A549 (cell line): ENCODE measurements around the gene PUM1.

ENCODE experiments used
- BHLHE40 ChIP-seq: IDR thresholded peaks from 2 replicates; pipeline ENCODE4 v1.6.1; 2012; ENCODE audit warnings: low read depth, low read length, inconsistent platforms
- CHD4 ChIP-seq: fragments of 200-600 bp; sonication (generic); IDR thresholded peaks from 2 replicates; pipeline ENCODE4 v1.6.1; 2016; ENCODE audit warnings: antibody characterized with exemption, mild to moderate bottlenecking, borderline replicate concordance
- EHF ChIP-seq: fragments of 250-450 bp; sonication (Bioruptor Pico); IDR thresholded peaks from 2 replicates; pipeline ENCODE4 v1.5.0; 2020; ENCODE audit warnings: mild to moderate bottlenecking
- MAZ ChIP-seq: fragments of 150-350 bp; IDR thresholded peaks from 2 replicates; pipeline ENCODE4 v1.6.1; 2014; ENCODE audit warnings: antibody characterized with exemption, low read depth, low read length, borderline replicate concordance
- NFE2L2 ChIP-seq: fragments of 150-350 bp; conservative IDR thresholded peaks from 2 replicates; pipeline ENCODE4 v1.6.1; 2014; ENCODE audit warnings: low read length
- POLR2A ChIP-seq: IDR thresholded peaks from 2 replicates; pipeline ENCODE4 v1.6.1; 2012; ENCODE audit warnings: mild to moderate bottlenecking, low read length
- POLR2AphosphoS2 ChIP-seq: conservative IDR thresholded peaks from 2 replicates; pipeline ENCODE4 v1.6.1; 2012; ENCODE audit warnings: low read length, improper control_type of control experiment, inconsistent platforms
- RARB ChIP-seq: fragments of 250-450 bp; sonication (Bioruptor Pico); IDR thresholded peaks from 2 replicates; pipeline ENCODE4 v1.8.0; 2021; ENCODE audit warnings: mild to moderate bottlenecking, moderate library complexity
- RNF2 ChIP-seq: fragments of 200-600 bp; sonication (generic); IDR thresholded peaks from 2 replicates; pipeline ENCODE4 v1.6.1; 2016; ENCODE audit warnings: low read depth, mild to moderate bottlenecking, antibody characterized with exemption, moderate library complexity, borderline replicate concordance
- SMC3 ChIP-seq: fragments of >200 bp; sonication (Bioruptor Twin); formaldehyde crosslinking; IDR thresholded peaks from 3 replicates; pipeline ENCODE4 v1.6.1; 2018; ENCODE audit warnings: inconsistent platforms
- TF ChIP-seq, protein P1 (sequence below): fragments of >200 bp; sonication (Bioruptor Twin); formaldehyde crosslinking; IDR thresholded peaks from 3 replicates; pipeline ENCODE4 v1.5.1; 2016
- TF ChIP-seq, protein P2 (sequence below): fragments of 200-600 bp; sonication (generic); IDR thresholded peaks from 2 replicates; pipeline ENCODE4 v1.6.1; 2016; ENCODE audit warnings: antibody characterized with exemption, mild to moderate bottlenecking, moderate library complexity
- TF ChIP-seq, protein P3 (sequence below): IDR thresholded peaks from 2 replicates; pipeline ENCODE4 v1.6.1; 2012
- TF ChIP-seq, protein P4 (sequence below): fragments of >200 bp; sonication (Bioruptor Twin); formaldehyde crosslinking; IDR thresholded peaks from 2 replicates; pipeline ENCODE4 v1.6.1; 2016

DNA sequence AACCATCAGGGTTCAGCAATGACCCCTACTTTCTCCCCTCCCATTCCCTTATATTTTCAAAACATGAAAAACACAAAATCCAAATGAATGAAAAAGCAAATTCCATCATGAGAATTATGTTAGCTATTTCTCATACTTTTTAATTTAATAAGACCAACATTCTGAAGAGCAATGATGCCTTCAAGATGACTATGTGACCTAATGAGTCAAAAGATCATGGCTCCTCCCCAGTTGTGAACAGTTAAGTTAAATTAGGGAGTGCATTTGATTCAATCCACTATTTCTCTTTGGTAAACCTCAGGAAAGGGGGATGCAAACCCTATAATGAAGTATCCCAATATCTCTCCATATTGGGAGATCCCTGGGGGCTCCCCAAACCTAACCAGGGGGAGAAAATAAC is 36.5 kb downstream of the PUM1 start:
- TF ChIP-seq, protein P1, sequence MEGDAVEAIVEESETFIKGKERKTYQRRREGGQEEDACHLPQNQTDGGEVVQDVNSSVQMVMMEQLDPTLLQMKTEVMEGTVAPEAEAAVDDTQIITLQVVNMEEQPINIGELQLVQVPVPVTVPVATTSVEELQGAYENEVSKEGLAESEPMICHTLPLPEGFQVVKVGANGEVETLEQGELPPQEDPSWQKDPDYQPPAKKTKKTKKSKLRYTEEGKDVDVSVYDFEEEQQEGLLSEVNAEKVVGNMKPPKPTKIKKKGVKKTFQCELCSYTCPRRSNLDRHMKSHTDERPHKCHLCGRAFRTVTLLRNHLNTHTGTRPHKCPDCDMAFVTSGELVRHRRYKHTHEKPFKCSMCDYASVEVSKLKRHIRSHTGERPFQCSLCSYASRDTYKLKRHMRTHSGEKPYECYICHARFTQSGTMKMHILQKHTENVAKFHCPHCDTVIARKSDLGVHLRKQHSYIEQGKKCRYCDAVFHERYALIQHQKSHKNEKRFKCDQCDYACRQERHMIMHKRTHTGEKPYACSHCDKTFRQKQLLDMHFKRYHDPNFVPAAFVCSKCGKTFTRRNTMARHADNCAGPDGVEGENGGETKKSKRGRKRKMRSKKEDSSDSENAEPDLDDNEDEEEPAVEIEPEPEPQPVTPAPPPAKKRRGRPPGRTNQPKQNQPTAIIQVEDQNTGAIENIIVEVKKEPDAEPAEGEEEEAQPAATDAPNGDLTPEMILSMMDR = no peak
- TF ChIP-seq EHF (CRISPR knock-in tag) = no peak
- TF ChIP-seq, protein P2, sequence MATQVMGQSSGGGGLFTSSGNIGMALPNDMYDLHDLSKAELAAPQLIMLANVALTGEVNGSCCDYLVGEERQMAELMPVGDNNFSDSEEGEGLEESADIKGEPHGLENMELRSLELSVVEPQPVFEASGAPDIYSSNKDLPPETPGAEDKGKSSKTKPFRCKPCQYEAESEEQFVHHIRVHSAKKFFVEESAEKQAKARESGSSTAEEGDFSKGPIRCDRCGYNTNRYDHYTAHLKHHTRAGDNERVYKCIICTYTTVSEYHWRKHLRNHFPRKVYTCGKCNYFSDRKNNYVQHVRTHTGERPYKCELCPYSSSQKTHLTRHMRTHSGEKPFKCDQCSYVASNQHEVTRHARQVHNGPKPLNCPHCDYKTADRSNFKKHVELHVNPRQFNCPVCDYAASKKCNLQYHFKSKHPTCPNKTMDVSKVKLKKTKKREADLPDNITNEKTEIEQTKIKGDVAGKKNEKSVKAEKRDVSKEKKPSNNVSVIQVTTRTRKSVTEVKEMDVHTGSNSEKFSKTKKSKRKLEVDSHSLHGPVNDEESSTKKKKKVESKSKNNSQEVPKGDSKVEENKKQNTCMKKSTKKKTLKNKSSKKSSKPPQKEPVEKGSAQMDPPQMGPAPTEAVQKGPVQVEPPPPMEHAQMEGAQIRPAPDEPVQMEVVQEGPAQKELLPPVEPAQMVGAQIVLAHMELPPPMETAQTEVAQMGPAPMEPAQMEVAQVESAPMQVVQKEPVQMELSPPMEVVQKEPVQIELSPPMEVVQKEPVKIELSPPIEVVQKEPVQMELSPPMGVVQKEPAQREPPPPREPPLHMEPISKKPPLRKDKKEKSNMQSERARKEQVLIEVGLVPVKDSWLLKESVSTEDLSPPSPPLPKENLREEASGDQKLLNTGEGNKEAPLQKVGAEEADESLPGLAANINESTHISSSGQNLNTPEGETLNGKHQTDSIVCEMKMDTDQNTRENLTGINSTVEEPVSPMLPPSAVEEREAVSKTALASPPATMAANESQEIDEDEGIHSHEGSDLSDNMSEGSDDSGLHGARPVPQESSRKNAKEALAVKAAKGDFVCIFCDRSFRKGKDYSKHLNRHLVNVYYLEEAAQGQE = no peak
- TF ChIP-seq RNF2 = no peak
- TF ChIP-seq POLR2A = no peak
- TF ChIP-seq, protein P3, sequence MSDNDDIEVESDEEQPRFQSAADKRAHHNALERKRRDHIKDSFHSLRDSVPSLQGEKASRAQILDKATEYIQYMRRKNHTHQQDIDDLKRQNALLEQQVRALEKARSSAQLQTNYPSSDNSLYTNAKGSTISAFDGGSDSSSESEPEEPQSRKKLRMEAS = no peak
- TF ChIP-seq POLR2AphosphoS2 = no peak
- TF ChIP-seq NFE2L2 = no peak
- TF ChIP-seq RARB (CRISPR knock-in tag) = no peak
- TF ChIP-seq, protein P4, sequence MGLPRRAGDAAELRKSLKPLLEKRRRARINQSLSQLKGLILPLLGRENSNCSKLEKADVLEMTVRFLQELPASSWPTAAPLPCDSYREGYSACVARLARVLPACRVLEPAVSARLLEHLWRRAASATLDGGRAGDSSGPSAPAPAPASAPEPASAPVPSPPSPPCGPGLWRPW = no peak
- TF ChIP-seq SMC3 = no peak
- no peak for TF ChIP-seq BHLHE40
- no peak for TF ChIP-seq CHD4
- no peak for TF ChIP-seq MAZ
